Stomach (tissue), 9 donors: ENCODE results near the gene MTFR2. TPM values are rescaled to one million over a fixed set of nuclear protein-coding genes. Genes with fewer than 3 reads are reported as not detected.

Experiments
- DNase-seq, 2 donors: peaks; one replicate each; pipeline versions ENCODE4 v3.0.0 to v3.0.0-alpha.2; 2013 to 2019
- H3K27ac ChIP-seq, 5 donors: fragments of 200-600 bp in 4 of 5; sonication (generic) in 4 of 5; one replicate each; pipeline ENCODE4 v1.5.1; 2013 to 2019; ENCODE audit warnings: mild to moderate bottlenecking in 1 of 5, moderate library complexity in 1 of 5
- H3K27me3 ChIP-seq, 3 donors: fragments of 200-600 bp; sonication (generic); one replicate each; pipeline ENCODE4 v1.5.1; 2017 to 2019; ENCODE audit warnings: mixed run types in 1 of 3
- H3K36me3 ChIP-seq, 4 donors: fragments of 200-600 bp; sonication (generic); 1 replicate in 3 of 4; 2 replicates in 1 of 4; pipeline ENCODE4 v1.5.1; 2016 to 2019
- H3K4me1 ChIP-seq, 4 donors: fragments of 200-600 bp; sonication (generic); one replicate each; pipeline ENCODE4 v1.5.1; 2016 to 2019
- H3K4me3 ChIP-seq, 4 donors: fragments of 200-600 bp; sonication (generic) in 3 of 4; one replicate each; pipeline ENCODE4 v1.5.1; 2016 to 2019; ENCODE audit warnings: mild to moderate bottlenecking in 1 of 4
- H3K9me3 ChIP-seq, 4 donors: fragments of 200-600 bp; sonication (generic); one replicate each; pipeline ENCODE4 v1.5.1; 2016 to 2019
- EP300 ChIP-seq: sonication (generic); formaldehyde crosslinking; IDR thresholded peaks from one replicate; pipeline ENCODE4 v1.6.1; 2017; ENCODE audit warnings: antibody characterized with exemption
- POLR2A ChIP-seq, 4 donors: fragments of 450-650 bp; IDR thresholded peaks; one replicate each; pipeline ENCODE4 v1.6.1; 2016; ENCODE audit warnings: antibody characterized with exemption in 4 of 4, control low read depth in 2 of 4, mild to moderate bottlenecking in 1 of 4, moderate library complexity in 1 of 4
- POLR2AphosphoS5 ChIP-seq, 3 donors: sonication (generic); formaldehyde crosslinking; IDR thresholded peaks; one replicate each; pipeline ENCODE4 v1.6.1; 2016; ENCODE audit warnings: antibody characterized with exemption in 3 of 3
- WGBS, 5 donors: extraction: QIAGEN DNeasy Blood & Tissue Kit in 3 of 5; methylation state at CpG; one replicate each; pipeline versions ENCODE4 v1.1.5 to v1.1.7; 2013 to 2018; 5-methylcytosine and 5-hydroxymethylcytosine counted together
- intact Hi-C: fragments of 100-400 bp; cut with DNase I; formaldehyde crosslinking; loops from one replicate; pipeline ENCODE4 v1.15.1; 2023; ENCODE audit warnings: low total_unique reads
- polyA plus RNA-seq, 3 donors: library from polyadenylated mRNA; stranded (reverse); fragments of 200-250 nt; gene quantifications; one replicate each; pipeline ENCODE4 v1.2.3, GENCODE V29; 2013
- total RNA-seq, 5 donors: library from RNA; depleted of rRNA; stranded (reverse); fragments of >200 nt; gene quantifications; one replicate each; pipeline versions ENCODE4 v1.1.0 to v1.2.3, GENCODE V29; 2014 to 2016
- TF ChIP-seq, protein P1 (sequence below), 7 experiments: fragments of 450-650 bp in 4 of 7; fragments of 200-600 bp in 3 of 7; sonication (generic) in 3 of 7; IDR thresholded peaks; one replicate each; pipeline ENCODE4 v1.5.1; 2016 to 2019; ENCODE audit warnings: antibody characterized with exemption in 7 of 7, control low read depth in 2 of 7, mild to moderate bottlenecking in 1 of 7
- donor health status: healthy with polysubstance abuse.
- donor health status: Bipolar disorder and iron deficiency.
- donor health status: healthy.

Gene MTFR2
- total and polyA plus RNA-seq, 8 donors, result 1.8 to 4.0 (median 2.0) TPM; not detected in 3

DNA sequence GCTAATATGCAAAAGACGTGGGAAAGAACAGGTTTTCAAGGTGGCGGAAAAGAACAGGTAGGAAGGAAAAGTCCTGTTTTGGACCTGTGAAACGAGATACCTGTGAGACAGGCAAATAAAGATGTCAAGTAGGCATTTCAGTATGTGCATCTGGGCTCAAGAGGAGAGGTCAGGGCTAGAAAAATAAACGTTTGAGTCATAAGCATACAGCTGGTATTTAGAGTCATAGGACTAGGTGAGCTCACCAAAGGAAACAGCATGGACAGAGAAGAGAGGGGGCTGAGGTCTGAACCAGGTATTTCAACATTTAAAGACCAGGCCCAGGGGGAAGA, 14.9 kb downstream of the MTFR2 start:
- intact Hi-C loops, result no loop called here
- H3K4me1 ChIP-seq, result peaks cover 0 to 5% (median 0%) of the 10 kb centered on the region in 4 donors
- H3K4me3 ChIP-seq, result no peak overlapping the region
- H3K36me3 ChIP-seq, result no peaks in the 10 kb centered on the region
- H3K27ac ChIP-seq, result no peak overlapping the region
- DNase-seq, result no peak
- no peaks in the 10 kb centered on the region for H3K9me3 ChIP-seq
- no peaks in the 10 kb centered on the region for H3K27me3 ChIP-seq
- 73 to 79% (median 76%) methylated on average over 4 of the region's 4 CpGs for WGBS, 5 donors
- TF ChIP-seq POLR2AphosphoS5 (IDR thresholded peaks at IDR 0.05), result no peak
- no peak for TF ChIP-seq POLR2A (IDR thresholded peaks at IDR 0.05)
- TF ChIP-seq EP300, result no peak
- TF ChIP-seq, protein P1, sequence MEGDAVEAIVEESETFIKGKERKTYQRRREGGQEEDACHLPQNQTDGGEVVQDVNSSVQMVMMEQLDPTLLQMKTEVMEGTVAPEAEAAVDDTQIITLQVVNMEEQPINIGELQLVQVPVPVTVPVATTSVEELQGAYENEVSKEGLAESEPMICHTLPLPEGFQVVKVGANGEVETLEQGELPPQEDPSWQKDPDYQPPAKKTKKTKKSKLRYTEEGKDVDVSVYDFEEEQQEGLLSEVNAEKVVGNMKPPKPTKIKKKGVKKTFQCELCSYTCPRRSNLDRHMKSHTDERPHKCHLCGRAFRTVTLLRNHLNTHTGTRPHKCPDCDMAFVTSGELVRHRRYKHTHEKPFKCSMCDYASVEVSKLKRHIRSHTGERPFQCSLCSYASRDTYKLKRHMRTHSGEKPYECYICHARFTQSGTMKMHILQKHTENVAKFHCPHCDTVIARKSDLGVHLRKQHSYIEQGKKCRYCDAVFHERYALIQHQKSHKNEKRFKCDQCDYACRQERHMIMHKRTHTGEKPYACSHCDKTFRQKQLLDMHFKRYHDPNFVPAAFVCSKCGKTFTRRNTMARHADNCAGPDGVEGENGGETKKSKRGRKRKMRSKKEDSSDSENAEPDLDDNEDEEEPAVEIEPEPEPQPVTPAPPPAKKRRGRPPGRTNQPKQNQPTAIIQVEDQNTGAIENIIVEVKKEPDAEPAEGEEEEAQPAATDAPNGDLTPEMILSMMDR (IDR thresholded peaks at IDR 0.05), result no peak

GRCh38 chr6:136232701-136233100, 17.4 kb downstream of the MTFR2 start:
- H3K27me3 ChIP-seq, result no peaks in the 10 kb centered on the region
- H3K4me1 ChIP-seq, result peaks cover 0 to 5% (median 0%) of the 10 kb centered on the region in 4 donors
- no peak for DNase-seq
- H3K4me3 ChIP-seq, result no peak overlapping the region
- intact Hi-C loops, result no loop called here
- H3K9me3 ChIP-seq, result no peaks in the 10 kb centered on the region
- H3K27ac ChIP-seq, result no peak overlapping the region
- H3K36me3 ChIP-seq, result no peaks in the 10 kb centered on the region
- WGBS, 5 donors, result 92 to 100% (median 96%) methylated on average over 1 of the region's 1 CpG
- TF ChIP-seq EP300, result no peak
- TF ChIP-seq, protein P1 (IDR thresholded peaks at IDR 0.05), result no peak
- TF ChIP-seq POLR2A (IDR thresholded peaks at IDR 0.05), result no peak
- TF ChIP-seq POLR2AphosphoS5 (IDR thresholded peaks at IDR 0.05), result no peak

DNA sequence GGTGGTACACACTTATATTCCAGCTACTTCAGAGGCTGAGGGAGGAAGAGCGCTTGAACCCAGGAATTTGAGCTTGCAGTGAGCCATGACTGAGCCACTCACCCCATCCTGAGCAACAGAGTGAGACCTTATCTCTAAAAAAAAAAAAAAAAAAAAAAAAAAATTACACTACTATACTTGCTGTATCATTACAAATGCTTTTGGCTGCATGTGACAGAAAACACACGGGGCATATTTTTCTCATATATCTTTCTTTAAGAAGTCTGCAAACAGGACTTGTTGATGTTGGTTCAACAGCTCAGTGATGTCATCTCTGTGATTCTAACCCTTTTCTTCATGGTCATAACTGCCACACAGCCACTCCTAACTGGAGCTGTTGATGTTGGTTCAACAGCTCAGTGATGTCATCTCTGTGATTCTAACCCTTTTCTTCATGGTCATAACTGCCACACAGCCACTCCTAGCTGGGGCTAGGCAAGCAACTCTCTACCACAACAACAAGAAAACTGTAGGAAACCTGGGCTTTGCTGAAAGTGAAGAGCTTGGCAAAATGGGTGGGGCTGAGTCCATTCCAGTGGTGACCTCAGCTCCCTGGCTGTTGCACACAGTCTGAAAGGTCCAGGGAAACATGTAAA, 19.8 kb downstream of the MTFR2 start:
- Histone ChIP-seq H3K36me3 (no peaks in the 10 kb centered on the region), H3K4me3 (no peak overlapping the region), H3K27ac (no peak overlapping the region), H3K27me3 (no peaks in the 10 kb centered on the region), H3K9me3 (no peaks in the 10 kb centered on the region), H3K4me1 (peaks cover 10 to 15% (median 13%) of the 10 kb centered on the region in 4 donors)
- 78 to 85% (median 83%) methylated on average over 2 of the region's 2 CpGs for WGBS, 5 donors
- peak in 1 of 2 donors; percentile 55 for DNase-seq
- TF ChIP-seq EP300, result no peak
- TF ChIP-seq, protein P1 (IDR thresholded peaks at IDR 0.05), result no peak
- no peak for TF ChIP-seq POLR2AphosphoS5 (IDR thresholded peaks at IDR 0.05)
- TF ChIP-seq POLR2A (IDR thresholded peaks at IDR 0.05), result no peak
- intact Hi-C loops, result no loop called here

DNA sequence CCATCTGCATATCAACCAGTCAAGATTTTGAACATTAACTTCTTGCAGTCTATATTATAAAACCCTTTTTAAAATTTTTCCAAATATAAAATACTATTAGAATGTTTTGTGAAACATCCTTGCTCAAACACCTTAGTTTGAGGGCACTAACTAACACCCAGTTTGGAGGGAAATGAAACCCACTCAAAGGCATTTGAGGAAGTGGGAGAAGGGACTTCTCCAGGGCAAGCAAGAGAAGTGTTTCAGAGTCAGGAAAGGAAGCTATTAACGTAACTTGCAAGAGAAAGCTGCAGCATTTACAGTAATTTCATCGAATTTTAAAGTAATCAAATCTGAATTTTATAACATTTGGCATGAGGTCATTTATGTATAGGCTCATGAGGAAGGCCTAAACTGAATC, 21.3 kb downstream of the MTFR2 start:
- H3K4me3 ChIP-seq, result no peak overlapping the region
- TF ChIP-seq EP300 (no peak), POLR2AphosphoS5 (IDR thresholded peaks at IDR 0.05) (no peak), POLR2A (IDR thresholded peaks at IDR 0.05) (no peak)
- TF ChIP-seq, protein P1 (IDR thresholded peaks at IDR 0.05), result no peak
- H3K27me3 ChIP-seq, result no peaks in the 10 kb centered on the region
- no peaks in the 10 kb centered on the region for H3K9me3 ChIP-seq
- intact Hi-C loops, result loop anchor here (10.0 kb wide), 1 partner anchor 694 kb away; no protein-coding TSS in a partner anchor
- DNase-seq, result no peak
- peaks cover 10 to 15% (median 13%) of the 10 kb centered on the region in 4 donors for H3K4me1 ChIP-seq
- no peak overlapping the region for H3K27ac ChIP-seq
- no peaks in the 10 kb centered on the region for H3K36me3 ChIP-seq
- WGBS, 5 donors, result 71 to 88% (median 77%) methylated on average over 2 of the region's 2 CpGs
